GM23338 (cell line): ENCODE results near the gene ANXA2R. TPM values are rescaled to one million over a fixed set of nuclear protein-coding genes. Genes with fewer than 3 reads are reported as not detected.

ENCODE experiments used
- ATAC-seq: fragments of 200-7000 bp; cut with Tn5 transposase; 3 replicates; pipeline ENCODE4 v1.9.1; 2020
- DNase-seq: peaks from one replicate; pipeline ENCODE4 v3.0.0-alpha.2; 2015; ENCODE audit warnings: low spot score
- H2AFZ ChIP-seq: fragments of 200-600 bp; sonication (generic); 2 replicates; pipeline ENCODE4 v1.8.0; 2016; ENCODE audit warnings: antibody characterized with exemption, mild to moderate bottlenecking, moderate library complexity
- H3F3A ChIP-seq: fragments of 200-600 bp; sonication (generic); replicated peaks from 2 replicates; pipeline ENCODE4 v1.8.0; 2017; ENCODE audit warnings: antibody characterized with exemption, mixed run types, low read depth
- H3K27ac ChIP-seq: fragments of 200-600 bp; sonication (generic); 2 replicates; pipeline ENCODE4 v1.6.1; 2016; ENCODE audit warnings: low read depth
- H3K27me3 ChIP-seq: fragments of 200-600 bp; sonication (generic); 2 replicates; pipeline ENCODE4 v1.8.0; 2016; ENCODE audit warnings: mild to moderate bottlenecking, mixed run types, moderate library complexity; ENCODE audit not compliant: insufficient read depth
- H3K36me3 ChIP-seq: fragments of 200-600 bp; sonication (generic); 2 replicates; pipeline ENCODE4 v1.8.0; 2016; ENCODE audit warnings: mild to moderate bottlenecking; ENCODE audit not compliant: insufficient read depth
- H3K4me1 ChIP-seq: fragments of 200-600 bp; sonication (generic); 2 replicates; pipeline ENCODE4 v1.8.0; 2016; ENCODE audit warnings: mild to moderate bottlenecking, moderate library complexity; ENCODE audit not compliant: insufficient read depth
- H3K4me2 ChIP-seq: fragments of 200-600 bp; sonication (generic); 2 replicates; pipeline ENCODE4 v1.7.1; 2017; ENCODE audit warnings: mixed run types
- H3K4me3 ChIP-seq: fragments of 200-600 bp; sonication (generic); 2 replicates; pipeline ENCODE4 v1.6.1; 2016; ENCODE audit warnings: mixed run types
- H3K79me2 ChIP-seq: fragments of 200-600 bp; sonication (generic); replicated peaks from 2 replicates; pipeline ENCODE4 v1.8.0; 2017; ENCODE audit warnings: mild to moderate bottlenecking; ENCODE audit not compliant: insufficient read depth
- H3K9me2 ChIP-seq: fragments of 200-600 bp; sonication (generic); 2 replicates; pipeline ENCODE4 v1.8.0; 2017; ENCODE audit not compliant: insufficient read depth
- H4K20me1 ChIP-seq: fragments of 200-600 bp; sonication (generic); replicated peaks from 2 replicates; pipeline ENCODE4 v1.8.0; 2017; ENCODE audit warnings: mild to moderate bottlenecking; ENCODE audit not compliant: insufficient read depth
- H3K27ac Mint-ChIP-seq: 2 replicates; pipeline ENCODE4 v1.8.0; 2020; ENCODE audit warnings: inconsistent platforms, mild to moderate bottlenecking, moderate library complexity, mixed read lengths
- H3K27me3 Mint-ChIP-seq: 3 replicates; pipeline ENCODE4 v1.8.0; 2022; ENCODE audit warnings: low read depth, mild to moderate bottlenecking, moderate library complexity, mixed read lengths, inconsistent platforms; ENCODE audit not compliant: insufficient read depth, poor library complexity
- H3K36me3 Mint-ChIP-seq: 3 replicates; pipeline ENCODE4 v1.8.0; 2021; ENCODE audit warnings: low read depth, mild to moderate bottlenecking, inconsistent platforms, moderate library complexity, mixed read lengths
- H3K4me1 Mint-ChIP-seq: 3 replicates; pipeline ENCODE4 v1.8.0; 2020; ENCODE audit warnings: mild to moderate bottlenecking, inconsistent platforms, mixed read lengths
- H3K4me3 Mint-ChIP-seq: 3 replicates; pipeline ENCODE4 v1.8.0; 2021; ENCODE audit warnings: moderate library complexity, mild to moderate bottlenecking, inconsistent platforms, mixed read lengths
- H3K9me3 Mint-ChIP-seq: 3 replicates; pipeline ENCODE4 v1.8.0; 2020; ENCODE audit warnings: moderate library complexity, mild to moderate bottlenecking, inconsistent platforms, mixed read lengths
- CTCF ChIP-seq, 2 experiments: fragments of 200-600 bp in 1 of 2; sonication (generic) in 1 of 2; conservative IDR thresholded peaks; 2 replicates each; pipeline versions ENCODE4 v1.5.1 to v1.6.1; 2016 to 2017; ENCODE audit warnings: antibody characterized with exemption in 2 of 2, low read depth in 2 of 2, mild to moderate bottlenecking in 2 of 2, moderate library complexity in 1 of 2
- ETS1 ChIP-seq: IDR thresholded peaks from 2 replicates; pipeline ENCODE4 v1.6.1; 2016; ENCODE audit warnings: antibody characterized with exemption
- JUNB ChIP-seq: IDR thresholded peaks from one replicate; pipeline ENCODE4 v1.6.1; 2016; ENCODE audit warnings: antibody characterized with exemption; ENCODE audit not compliant: unreplicated experiment
- NANOG ChIP-seq: IDR thresholded peaks from 2 replicates; pipeline ENCODE4 v1.6.1; 2016; ENCODE audit warnings: antibody characterized with exemption, borderline replicate concordance
- POLR2AphosphoS5 ChIP-seq: IDR thresholded peaks from 2 replicates; pipeline ENCODE4 v1.6.1; 2016; ENCODE audit warnings: antibody characterized with exemption, low read depth
- REST ChIP-seq: IDR thresholded peaks from one replicate; pipeline ENCODE4 v1.6.1; 2018; ENCODE audit warnings: antibody characterized with exemption; ENCODE audit not compliant: unreplicated experiment
- ZNF114 ChIP-seq: fragments of 250-450 bp; sonication (Bioruptor Pico); IDR thresholded peaks from 2 replicates; pipeline ENCODE4 v1.5.0; 2020; ENCODE audit warnings: mild to moderate bottlenecking, moderate library complexity
- ZNF331 ChIP-seq: fragments of 250-450 bp; sonication (Bioruptor Pico); IDR thresholded peaks from 2 replicates; pipeline ENCODE4 v1.5.0; 2020; ENCODE audit warnings: low read depth, mild to moderate bottlenecking, moderate library complexity
- polyA plus RNA-seq: library from polyadenylated mRNA; unstranded; fragments of >200 nt; fragmentation: Nextera tagmentation; extraction: Ambion mirVana; gene quantifications from 2 replicates; pipeline ENCODE4 v1.2.1, GENCODE V29; 2016
- total RNA-seq: library from RNA; depleted of rRNA; stranded (reverse); fragments of >200 nt; shearing (Covaris generic); gene quantifications from 2 replicates; pipeline ENCODE4 v1.2.3, GENCODE V29; 2014; rRNA removed

ANXA2R gene
- total and polyA plus RNA-seq, 2 experiments from 2014 or later, result 0.21 TPM; not detected in 1

- Mint-ChIP-seq H3K4me1 (peaks cover 6% of the 10 kb centered on the region; the same call in 2 of the 3 replicates), H3K4me3 (peak overlapping the region; percentile 63; the same call in 2 of the 3 replicates), H3K9me3 (peaks cover 45% of the 10 kb centered on the region), H3K27me3 (peaks cover 66% of the 10 kb centered on the region), H3K27ac (no peak overlapping the region), H3K36me3 (peaks cover 3% of the 10 kb centered on the region; the same call in 1 of the 3 replicates)
- Histone ChIP-seq H3K79me2 (no peaks in the 10 kb centered on the region), H3K27ac (no peak overlapping the region), H3K9me2 (no peaks in the 10 kb centered on the region), H3K4me1 (peaks cover 15% of the 10 kb centered on the region; the same call in 1 of the 2 replicates), H3K36me3 (no peaks in the 10 kb centered on the region; the same call in 1 of the 2 replicates), H4K20me1 (peaks cover 6% of the 10 kb centered on the region), H3F3A (peaks cover 18% of the 10 kb centered on the region; the same call in 1 of the 2 replicates), H3K4me2 (peak overlapping the region; percentile 86), H2AFZ (no peak overlapping the region), H3K4me3 (peak overlapping the region; percentile 54), H3K27me3 (peaks cover 98% of the 10 kb centered on the region)
- ATAC-seq (no peak), DNase-seq (no peak)
- TF ChIP-seq JUNB (no peak), ZNF114 (CRISPR knock-in tag) (no peak), ZNF331 (CRISPR knock-in tag) (no peak), REST (no peak), ETS1 (no peak), NANOG (no peak), CTCF (conservative IDR thresholded peaks at IDR 0.05; ENCODE audit: low read depth in 2 of 2) (no peak), POLR2AphosphoS5 (no peak)
Observed at GRCh38 chr5:42990892-42991291, 49.2 kb downstream of the ANXA2R start.

Other genes with a start within 250 kb of the ANXA2R start
- gene SELENOP, start 228.4 kb downstream of the ANXA2R start, total RNA-seq, result 11.0 and 12.7 TPM in 2 replicates
- gene SELENOP, start 228.4 kb downstream of the ANXA2R start, polyA plus RNA-seq, result 11.3 and 12.3 TPM in 2 replicates
- gene ZNF131, start 80.6 kb upstream of the ANXA2R start, total RNA-seq, result 38.0 and 42.6 TPM in 2 replicates
- gene ZNF131, start 80.6 kb upstream of the ANXA2R start, polyA plus RNA-seq, result 64.2 and 66.9 TPM in 2 replicates
- gene NIM1K, start 151.9 kb upstream of the ANXA2R start, total RNA-seq, result not detected in 2 replicates
- not detected in 2 replicates for gene NIM1K, start 151.9 kb upstream of the ANXA2R start, polyA plus RNA-seq